ENCODE measurements around the gene FOXP1.
A peak's percentile ranks its signal among the peaks of the same experiment; 100 is the strongest.
"Not testable (repeated sequence)": the region's sequence is repeated elsewhere in the genome, so short reads cannot be mapped to it uniquely, and the experiment has no call there.

The FOXP1 gene

GRCh38 chr3:71532639-71533395 lies 50.7 kb downstream of the FOXP1 start:
- no peak for DNase-seq (ENCODE audit: low read depth in 3 of 3, low spot score in 1 of 3)

GRCh38 chr3:71530903-71531530 lies 52.5 kb downstream of the FOXP1 start:
- DNase-seq (ENCODE audit: low read depth in 3 of 3, low spot score in 1 of 3): no peak

GRCh38 chr3:71528816-71529215 lies 54.7 kb downstream of the FOXP1 start:
- no peak for DNase-seq (ENCODE audit: low read depth in 3 of 3, low spot score in 1 of 3)

- DNase-seq (ENCODE audit: low read depth in 3 of 3, low spot score in 1 of 3): not testable (repeated sequence)
Observed at GRCh38 chr3:71526448-71526847, 57.1 kb downstream of the FOXP1 start.

- no peak for DNase-seq (ENCODE audit: low read depth in 3 of 3, low spot score in 1 of 3)
Observed at GRCh38 chr3:71525391-71525790, 58.1 kb downstream of the FOXP1 start.

GRCh38 chr3:71524672-71525071 lies 58.9 kb downstream of the FOXP1 start:
- no peak for DNase-seq (ENCODE audit: low read depth in 3 of 3, low spot score in 1 of 3)

GRCh38 chr3:71523628-71524027 lies 59.9 kb downstream of the FOXP1 start:
- DNase-seq (ENCODE audit: low read depth in 3 of 3, low spot score in 1 of 3): no peak

- DNase-seq (ENCODE audit: low read depth in 3 of 3, low spot score in 1 of 3): no peak
Observed at GRCh38 chr3:71521940-71522876, 61.3 kb downstream of the FOXP1 start.

- no peak for DNase-seq (ENCODE audit: low read depth in 3 of 3, low spot score in 1 of 3)
Observed at GRCh38 chr3:71521021-71521352, 62.5 kb downstream of the FOXP1 start.

- no peak for DNase-seq (ENCODE audit: low read depth in 3 of 3, low spot score in 1 of 3)
Observed at GRCh38 chr3:71520161-71521020, 63.1 kb downstream of the FOXP1 start.

GRCh38 chr3:71518089-71518488 lies 65.4 kb downstream of the FOXP1 start:
- no peak for DNase-seq (ENCODE audit: low read depth in 3 of 3, low spot score in 1 of 3)

GRCh38 chr3:71517271-71517791 lies 66.2 kb downstream of the FOXP1 start:
- no peak for DNase-seq (ENCODE audit: low read depth in 3 of 3, low spot score in 1 of 3)

GRCh38 chr3:71515636-71516365 lies 67.7 kb downstream of the FOXP1 start:
- no peak for DNase-seq (ENCODE audit: low read depth in 3 of 3, low spot score in 1 of 3)

GRCh38 chr3:71514621-71515020 lies 68.9 kb downstream of the FOXP1 start:
- no peak for DNase-seq (ENCODE audit: low read depth in 3 of 3, low spot score in 1 of 3)

GRCh38 chr3:71513515-71513914 lies 70.0 kb downstream of the FOXP1 start:
- no peak for DNase-seq (ENCODE audit: low read depth in 3 of 3, low spot score in 1 of 3)

- no peak for DNase-seq (ENCODE audit: low read depth in 3 of 3, low spot score in 1 of 3)
Observed at GRCh38 chr3:71513081-71513480, 70.4 kb downstream of the FOXP1 start.

- DNase-seq (ENCODE audit: low read depth in 3 of 3, low spot score in 1 of 3): no peak
Observed at GRCh38 chr3:71512544-71512943, 71.0 kb downstream of the FOXP1 start.

GRCh38 chr3:71512000-71512399 lies 71.5 kb downstream of the FOXP1 start:
- DNase-seq (ENCODE audit: low read depth in 3 of 3, low spot score in 1 of 3): peak in 1 of 3 donors; percentile 30

GRCh38 chr3:71511446-71511845 lies 72.1 kb downstream of the FOXP1 start:
- no peak for DNase-seq (ENCODE audit: low read depth in 3 of 3, low spot score in 1 of 3)

- no peak for DNase-seq (ENCODE audit: low read depth in 3 of 3, low spot score in 1 of 3)
Observed at GRCh38 chr3:71511037-71511436, 72.5 kb downstream of the FOXP1 start.
